Endothelial cell of umbilical vein (primary cell): Measurements from ENCODE around the gene DEPDC5. TPM values are rescaled to one million over a fixed set of nuclear protein-coding genes. Genes with fewer than 3 reads are reported as not detected.

ENCODE experiments used
- BruUV-seq: library from RNA; stranded (reverse); fragments of 400-500 nt; replicated peaks from 2 replicates; lab custom pipeline; 2021; lab: Mats Ljungman, UMichigan
- CTCF ChIA-PET: fragments of 300-600, 350-600 bp; sonication (Branson Sonifier 250); formaldehyde crosslinking; loops from one replicate; lab custom pipeline; 2021; ENCODE audit warnings: antibody characterized with exemption, inconsistent platforms; lab: Charles Lee
- POLR2A ChIA-PET: fragments of 300-600, 350-600 bp; sonication (Branson Sonifier 250); formaldehyde crosslinking; loops from one replicate; lab custom pipeline; 2021; ENCODE audit warnings: antibody characterized with exemption, inconsistent platforms; lab: Charles Lee
- DNase-seq: peaks from one replicate; pipeline ENCODE4 v3.0.0-alpha.2; 2011; ENCODE audit warnings: low read depth, low spot score
- FAIRE-seq: peaks from 2 replicates; lab custom pipeline; 2011; peaks lifted over from hg19 to GRCh38; lab: Jason Lieb, UNC
- H2AFZ ChIP-seq: 2 replicates; pipeline ENCODE4 v1.6.0; 2012; ENCODE audit warnings: low read depth, low read length, control low read depth, inconsistent platforms
- H3K27ac ChIP-seq: 2 replicates; pipeline ENCODE4 v1.5.1; 2011; ENCODE audit warnings: low read depth, mild to moderate bottlenecking, control low read depth, low read length, moderate library complexity; ENCODE audit not compliant: insufficient read depth
- H3K27me3 ChIP-seq, 2 experiments: 2 replicates each; pipeline versions ENCODE4 v1.6.0 to v1.6.1; 2011; ENCODE audit warnings: low read length in 2 of 2, mixed read lengths in 1 of 2; ENCODE audit not compliant: control insufficient read depth in 2 of 2, insufficient read depth in 2 of 2
- H3K36me3 ChIP-seq, 2 experiments: 2 replicates in 1 of 2; 3 replicates in 1 of 2; pipeline ENCODE4 v1.5.1; 2011; ENCODE audit warnings: low read length in 2 of 2, mild to moderate bottlenecking in 1 of 2, moderate library complexity in 1 of 2; ENCODE audit not compliant: control insufficient read depth in 2 of 2, insufficient read depth in 2 of 2; ENCODE audit errors: extremely low read depth in 1 of 2
- H3K4me1 ChIP-seq: 3 replicates; pipeline ENCODE4 v1.5.1; 2011; ENCODE audit warnings: mild to moderate bottlenecking, low read length; ENCODE audit not compliant: control insufficient read depth, insufficient read depth; ENCODE audit errors: extremely low read depth
- H3K4me2 ChIP-seq: 2 replicates; pipeline ENCODE4 v1.6.1; 2011; ENCODE audit warnings: low read length, control low read depth, mixed read lengths; ENCODE audit not compliant: insufficient read depth
- H3K4me3 ChIP-seq, 3 experiments: fragments of 200-600 bp in 1 of 3; sonication (generic), shearing (Covaris generic) in 1 of 3; replicated peaks in 1 of 3; 2 replicates each; pipeline ENCODE4 v1.5.1; 2011 to 2016; ENCODE audit warnings: control low read depth in 3 of 3, low read length in 3 of 3, mild to moderate bottlenecking in 2 of 3, inconsistent platforms in 1 of 3, low read depth in 1 of 3, moderate library complexity in 1 of 3; ENCODE audit not compliant: insufficient read depth in 1 of 3
- H3K79me2 ChIP-seq: 2 replicates; pipeline ENCODE4 v1.6.0; 2012; ENCODE audit warnings: low read length, inconsistent platforms; ENCODE audit not compliant: control insufficient read depth, insufficient read depth
- H3K9ac ChIP-seq: replicated peaks from 2 replicates; pipeline ENCODE3; 2011; ENCODE audit warnings: low read length, control low read depth; ENCODE audit not compliant: insufficient read depth; ENCODE audit errors: extremely low read depth
- H3K9me1 ChIP-seq: replicated peaks from 3 replicates; pipeline ENCODE4 v1.6.0; 2011; ENCODE audit warnings: mild to moderate bottlenecking, low read length; ENCODE audit not compliant: control insufficient read depth, insufficient read depth; ENCODE audit errors: extremely low read depth
- H3K9me3 ChIP-seq: replicated peaks from 2 replicates; pipeline ENCODE4 v1.5.1; 2012; ENCODE audit warnings: low read length, inconsistent platforms; ENCODE audit not compliant: control insufficient read depth, insufficient read depth
- H4K20me1 ChIP-seq: replicated peaks from 2 replicates; pipeline ENCODE3; 2011; ENCODE audit warnings: mild to moderate bottlenecking, low read length; ENCODE audit not compliant: control insufficient read depth, insufficient read depth; ENCODE audit errors: extremely low read depth
- EZH2 ChIP-seq: IDR thresholded peaks from 2 replicates; pipeline ENCODE4 v1.6.1; 2012; ENCODE audit warnings: borderline replicate concordance, low read depth, mild to moderate bottlenecking, moderate library complexity, low read length, inconsistent platforms; ENCODE audit not compliant: severe bottlenecking
- FOS ChIP-seq: IDR thresholded peaks from 2 replicates; pipeline ENCODE4 v1.6.1; 2011; ENCODE audit warnings: mild to moderate bottlenecking, low read length, moderate library complexity, borderline replicate concordance; ENCODE audit not compliant: insufficient read depth
- GATA2 ChIP-seq: IDR thresholded peaks from 2 replicates; pipeline ENCODE4 v1.7.0; 2011; ENCODE audit warnings: low read depth, mild to moderate bottlenecking, moderate library complexity, mixed read lengths, low read length; ENCODE audit not compliant: insufficient read length, insufficient read depth
- MAX ChIP-seq: IDR thresholded peaks from 2 replicates; pipeline ENCODE4 v1.6.1; 2011; ENCODE audit not compliant: insufficient read depth, insufficient read length
- POLR2A ChIP-seq: IDR thresholded peaks from 2 replicates; pipeline ENCODE4 v1.6.1; 2012; ENCODE audit warnings: low read depth, mild to moderate bottlenecking, control low read depth, low read length
- dilution Hi-C: fragments of 300-500 bp; cut with MboI; formaldehyde crosslinking; loops from one replicate; pipeline ENCODE4 v1.15.0; 2019; ENCODE audit warnings: low sequenced_read_pairs; ENCODE audit not compliant: extremely low pct_ligation_motif_present
- intact Hi-C: fragments of 100-400 bp; cut with micrococcal nuclease; formaldehyde crosslinking; loops from one replicate; pipeline ENCODE4 v1.10.0; 2022
- polyA plus RNA-seq, 4 experiments: library from polyadenylated mRNA; depleted of rRNA in 3 of 4; stranded (reverse) in 3 of 4; unstranded in 1 of 4; fragments of >200 nt; gene quantifications; 2 replicates each; pipeline versions ENCODE4 v1.2.1 to v1.2.3, GENCODE V29; 2011 to 2012; ENCODE audit warnings: missing spikeins in 1 of 4
- total RNA-seq: library from RNA; stranded (reverse); gene quantifications from 2 replicates; pipeline ENCODE4 v1.2.3, GENCODE V29; 2021
- TF ChIP-seq, protein P1 (sequence below), 2 donors: IDR thresholded peaks; 1 replicate in 1 of 2; 2 replicates in 1 of 2; pipeline ENCODE4 v1.5.1; 2011; ENCODE audit warnings: low read length in 2 of 2, mild to moderate bottlenecking in 2 of 2, moderate library complexity in 2 of 2, control low read depth in 1 of 2, inconsistent platforms in 1 of 2, low read depth in 1 of 2; ENCODE audit not compliant: insufficient read depth in 1 of 2; ENCODE audit errors: extremely low read depth in 1 of 2

Gene DEPDC5
- total and polyA plus RNA-seq, 2 donors (not counting 3 experiments of a cell fraction or from before 2014, with no cell fraction given) = 13.1 to 36.6 TPM

DNA sequence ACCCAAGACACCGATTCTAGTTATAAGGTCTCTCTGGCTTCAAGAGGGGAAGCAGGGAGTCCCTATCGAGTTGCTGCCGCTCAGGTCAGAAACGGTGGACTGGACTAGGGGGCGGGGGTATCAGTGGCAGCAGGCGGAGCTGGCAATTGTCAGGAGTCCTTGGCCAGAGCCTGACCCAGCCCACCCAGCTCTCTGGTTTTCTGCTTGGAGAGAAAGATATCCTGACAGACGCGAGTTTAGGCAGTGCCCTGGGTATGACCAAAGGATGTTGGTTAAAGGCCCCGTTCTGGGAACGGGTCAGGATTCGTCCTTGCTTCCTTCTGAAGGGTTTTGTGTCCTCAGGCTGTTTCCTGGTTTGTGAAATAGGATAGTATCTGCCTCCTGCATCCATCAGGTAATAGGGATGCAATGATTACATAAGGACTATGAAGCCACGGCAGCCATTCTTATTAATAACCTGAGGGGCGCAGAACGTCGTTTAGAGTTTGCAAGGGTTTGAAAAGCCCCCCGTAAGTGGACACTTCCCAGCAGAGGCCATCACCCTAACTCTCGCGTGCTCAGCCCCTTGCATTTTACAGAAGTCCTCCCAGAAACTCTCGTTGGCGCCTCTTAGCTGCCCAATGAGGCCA, 700 bp upstream of the DEPDC5 start:
- POLR2A ChIA-PET = interaction anchor here (0.5 kb wide), 2 partner anchors 17 to 33 kb away, joined by 3 to 5 read pairs; no protein-coding TSS in a partner anchor
- Histone ChIP-seq H4K20me1 (no peaks in the 10 kb centered on the region), H2AFZ (peak overlapping the region; percentile 40), H3K9me3 (no peaks in the 10 kb centered on the region), H3K79me2 (peaks cover 27% of the 10 kb centered on the region), H3K27me3 (no peaks in the 10 kb centered on the region), H3K36me3 (no peaks in the 10 kb centered on the region), H3K4me2 (peak overlapping the region; percentile 59), H3K4me1 (peaks cover 35% of the 10 kb centered on the region), H3K4me3 (peak overlapping the region in 2 of 3 experiments; percentile 54 to 89), H3K9me1 (no peaks in the 10 kb centered on the region), H3K27ac (peak overlapping the region; percentile 87), H3K9ac (peak overlapping the region; percentile 91)
- FAIRE-seq (peak; percentile 59), DNase-seq (no peak)
- TF ChIP-seq FOS (no peak), EZH2 (no peak), GATA2 (no peak), MAX (no peak), POLR2A (peak; percentile 3)
- TF ChIP-seq, protein P1, sequence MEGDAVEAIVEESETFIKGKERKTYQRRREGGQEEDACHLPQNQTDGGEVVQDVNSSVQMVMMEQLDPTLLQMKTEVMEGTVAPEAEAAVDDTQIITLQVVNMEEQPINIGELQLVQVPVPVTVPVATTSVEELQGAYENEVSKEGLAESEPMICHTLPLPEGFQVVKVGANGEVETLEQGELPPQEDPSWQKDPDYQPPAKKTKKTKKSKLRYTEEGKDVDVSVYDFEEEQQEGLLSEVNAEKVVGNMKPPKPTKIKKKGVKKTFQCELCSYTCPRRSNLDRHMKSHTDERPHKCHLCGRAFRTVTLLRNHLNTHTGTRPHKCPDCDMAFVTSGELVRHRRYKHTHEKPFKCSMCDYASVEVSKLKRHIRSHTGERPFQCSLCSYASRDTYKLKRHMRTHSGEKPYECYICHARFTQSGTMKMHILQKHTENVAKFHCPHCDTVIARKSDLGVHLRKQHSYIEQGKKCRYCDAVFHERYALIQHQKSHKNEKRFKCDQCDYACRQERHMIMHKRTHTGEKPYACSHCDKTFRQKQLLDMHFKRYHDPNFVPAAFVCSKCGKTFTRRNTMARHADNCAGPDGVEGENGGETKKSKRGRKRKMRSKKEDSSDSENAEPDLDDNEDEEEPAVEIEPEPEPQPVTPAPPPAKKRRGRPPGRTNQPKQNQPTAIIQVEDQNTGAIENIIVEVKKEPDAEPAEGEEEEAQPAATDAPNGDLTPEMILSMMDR (IDR thresholded peaks at IDR 0.05; ENCODE audit: extremely low read depth in 1 of 2, insufficient read depth in 1 of 2, low read depth in 1 of 2, low read length in 2 of 2) = no peak
- BruUV-seq = TSS peak; percentile 49
- intact Hi-C loops = loop anchor here (1.0 to 5.0 kb wide), 4 partner anchors 76 to 256 kb away; partner anchors contain the start of genes SFI1 and YWHAH
- CTCF ChIA-PET = interaction anchor here (0.5 to 1.3 kb wide), 3 partner anchors 18 to 273 kb away, joined by 3 to 4 read pairs (median 3); no protein-coding TSS in a partner anchor
- dilution Hi-C loops = loop anchor here (10.0 kb wide), 1 partner anchor 202 kb away; no protein-coding TSS in a partner anchor
